ENCODE measurements around the gene CYLC1. TPM values are rescaled to one million over a fixed set of nuclear protein-coding genes. Genes with fewer than 3 reads are reported as not detected.

CYLC1 gene
- total RNA-seq, 1 donor from 2014 or later = not detected

DNA sequence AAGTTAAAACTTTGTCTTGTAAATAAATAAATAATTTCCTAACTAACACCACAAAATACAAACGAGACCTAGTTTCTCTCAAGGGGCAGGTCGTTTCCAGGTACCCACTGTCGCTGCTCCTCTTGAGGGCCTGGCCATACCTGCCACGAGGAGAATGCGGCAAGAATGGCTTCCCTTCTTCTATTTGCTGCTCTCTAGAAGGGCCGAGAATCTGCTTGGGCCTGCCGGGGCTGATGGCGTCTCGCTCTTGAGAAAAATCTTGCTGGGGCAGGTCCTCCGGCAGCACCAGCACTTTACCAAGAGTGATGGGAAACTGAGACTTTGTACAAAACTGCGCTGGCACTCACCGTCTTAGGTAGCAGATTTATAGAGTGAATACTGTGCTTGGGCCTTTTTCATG is 31.5 kb downstream of the CYLC1 start:
- Histone ChIP-seq H3K36me3 (no peaks in the 10 kb centered on the region), H4K20me1 (ENCODE audit: low read depth) (no peaks in the 10 kb centered on the region), H3K4me1 (peaks cover 5% of the 10 kb centered on the region), H3K9ac (no peak overlapping the region), H2AFZ (replicated peaks) (no peak overlapping the region), H3K79me2 (ENCODE audit: low read depth) (no peaks in the 10 kb centered on the region), H3K27me3 (no peaks in the 10 kb centered on the region), H3K9me3 (ENCODE audit: low read depth) (peaks cover 4% of the 10 kb centered on the region), H3F3A (ENCODE audit: low read depth) (no peaks in the 10 kb centered on the region), H3K27ac (no peak overlapping the region), H3K4me2 (no peak overlapping the region), H3K4me3 (no peak overlapping the region)
- no peaks in the 10 kb centered on the region for H3K36me3 Mint-ChIP-seq
- H3K4me3 Mint-ChIP-seq = no peak overlapping the region
- H3K9me3 Mint-ChIP-seq = no peaks in the 10 kb centered on the region
- no peaks in the 10 kb centered on the region for H3K4me1 Mint-ChIP-seq
- TF ChIP-seq EZH2phosphoT487 (IDR thresholded peaks at IDR 0.05) (no peak), EZH2 (IDR thresholded peaks at IDR 0.05) (no peak)
- TF ChIP-seq, protein P1, sequence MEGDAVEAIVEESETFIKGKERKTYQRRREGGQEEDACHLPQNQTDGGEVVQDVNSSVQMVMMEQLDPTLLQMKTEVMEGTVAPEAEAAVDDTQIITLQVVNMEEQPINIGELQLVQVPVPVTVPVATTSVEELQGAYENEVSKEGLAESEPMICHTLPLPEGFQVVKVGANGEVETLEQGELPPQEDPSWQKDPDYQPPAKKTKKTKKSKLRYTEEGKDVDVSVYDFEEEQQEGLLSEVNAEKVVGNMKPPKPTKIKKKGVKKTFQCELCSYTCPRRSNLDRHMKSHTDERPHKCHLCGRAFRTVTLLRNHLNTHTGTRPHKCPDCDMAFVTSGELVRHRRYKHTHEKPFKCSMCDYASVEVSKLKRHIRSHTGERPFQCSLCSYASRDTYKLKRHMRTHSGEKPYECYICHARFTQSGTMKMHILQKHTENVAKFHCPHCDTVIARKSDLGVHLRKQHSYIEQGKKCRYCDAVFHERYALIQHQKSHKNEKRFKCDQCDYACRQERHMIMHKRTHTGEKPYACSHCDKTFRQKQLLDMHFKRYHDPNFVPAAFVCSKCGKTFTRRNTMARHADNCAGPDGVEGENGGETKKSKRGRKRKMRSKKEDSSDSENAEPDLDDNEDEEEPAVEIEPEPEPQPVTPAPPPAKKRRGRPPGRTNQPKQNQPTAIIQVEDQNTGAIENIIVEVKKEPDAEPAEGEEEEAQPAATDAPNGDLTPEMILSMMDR (IDR thresholded peaks at IDR 0.05) = no peak
- no peak for DNase-seq (ENCODE audit: low spot score)
- no peak overlapping the region for H3K27ac Mint-ChIP-seq
- H3K27me3 Mint-ChIP-seq (ENCODE audit: insufficient read depth, low read depth) = no peaks in the 10 kb centered on the region

DNA sequence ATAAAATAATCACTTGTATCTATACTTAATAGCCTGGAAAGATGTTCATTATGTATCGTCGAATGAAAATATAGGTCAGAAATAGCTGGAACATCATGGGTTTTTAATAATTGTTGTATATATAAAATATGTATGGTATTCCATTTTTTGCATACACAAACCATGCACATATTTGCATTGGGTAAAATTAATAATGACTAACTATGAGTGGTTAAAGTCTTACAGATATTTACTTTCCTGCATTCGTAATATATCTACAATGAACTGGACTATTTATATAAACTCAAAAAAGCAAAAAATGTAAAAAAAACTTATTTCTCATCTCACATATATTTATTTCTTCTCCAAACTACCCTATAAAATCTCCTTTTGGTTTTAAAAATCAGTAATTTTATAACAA is 46.0 kb downstream of the CYLC1 start:
- no peak overlapping the region for H3K27ac Mint-ChIP-seq

DNA sequence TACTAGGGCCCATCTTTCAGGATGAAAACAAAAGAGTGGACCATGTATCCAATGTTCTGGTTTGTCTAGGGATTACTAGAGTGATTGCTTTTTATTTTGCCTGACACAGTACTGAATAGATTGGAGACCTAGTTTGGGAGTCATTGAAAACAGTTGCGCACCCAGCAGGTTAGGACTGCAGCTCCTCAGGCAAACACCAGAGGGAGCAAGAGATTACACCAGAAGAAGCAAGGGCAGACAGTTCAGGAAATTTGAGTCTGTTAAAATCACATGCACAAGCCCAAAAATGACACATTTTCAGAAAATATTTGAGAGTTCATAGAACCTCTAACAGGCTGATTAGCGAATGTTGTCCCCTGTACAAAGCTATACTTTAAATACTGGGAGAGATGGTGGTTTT is 55.6 kb downstream of the CYLC1 start:
- Histone ChIP-seq H3K27ac (no peak overlapping the region), H3K36me3 (no peaks in the 10 kb centered on the region)
- TF ChIP-seq EZH2 (IDR thresholded peaks at IDR 0.05) = no peak
- TF ChIP-seq, protein P1 (IDR thresholded peaks at IDR 0.05) = peak; percentile 65

More for the DNA sequence above, 46.0 kb downstream of the CYLC1 start:
- TF ChIP-seq EZH2phosphoT487 (IDR thresholded peaks at IDR 0.05) (no peak), EZH2 (IDR thresholded peaks at IDR 0.05) (no peak)
- TF ChIP-seq, protein P1 (IDR thresholded peaks at IDR 0.05) = no peak
- DNase-seq (ENCODE audit: low spot score) = no peak
- H3K9ac ChIP-seq = no peak overlapping the region
- no peak overlapping the region for H2AFZ ChIP-seq (replicated peaks)
- no peaks in the 10 kb centered on the region for H3K79me2 ChIP-seq (ENCODE audit: low read depth)
- H3K9me3 Mint-ChIP-seq = no peaks in the 10 kb centered on the region
- H3K4me1 ChIP-seq = no peaks in the 10 kb centered on the region
- no peak overlapping the region for H3K4me2 ChIP-seq
- no peak overlapping the region for H3K4me3 Mint-ChIP-seq
- no peaks in the 10 kb centered on the region for H3K4me1 Mint-ChIP-seq
- H3K9me3 ChIP-seq (ENCODE audit: low read depth) = no peaks in the 10 kb centered on the region
- no peak overlapping the region for H3K27ac ChIP-seq
- no peaks in the 10 kb centered on the region for H3F3A ChIP-seq (ENCODE audit: low read depth)
- no peaks in the 10 kb centered on the region for H3K36me3 Mint-ChIP-seq
- H3K27me3 Mint-ChIP-seq (ENCODE audit: insufficient read depth, low read depth) = no peaks in the 10 kb centered on the region
- H3K4me3 ChIP-seq = no peak overlapping the region
- H3K36me3 ChIP-seq = peaks cover 4% of the 10 kb centered on the region
- no peaks in the 10 kb centered on the region for H4K20me1 ChIP-seq (ENCODE audit: low read depth)
- no peaks in the 10 kb centered on the region for H3K27me3 ChIP-seq

More for the DNA sequence above, 55.6 kb downstream of the CYLC1 start:
- no peak overlapping the region for H3K27ac Mint-ChIP-seq
- H4K20me1 ChIP-seq (ENCODE audit: low read depth) = no peaks in the 10 kb centered on the region
- H3K9me3 Mint-ChIP-seq = peaks cover 4% of the 10 kb centered on the region
- H3K27me3 ChIP-seq = no peaks in the 10 kb centered on the region
- peak; percentile 46 for DNase-seq (ENCODE audit: low spot score)
- no peaks in the 10 kb centered on the region for H3K4me1 Mint-ChIP-seq
- no peaks in the 10 kb centered on the region for H3F3A ChIP-seq (ENCODE audit: low read depth)
- H3K79me2 ChIP-seq (ENCODE audit: low read depth) = no peaks in the 10 kb centered on the region
- no peaks in the 10 kb centered on the region for H3K27me3 Mint-ChIP-seq (ENCODE audit: insufficient read depth, low read depth)
- no peak overlapping the region for H2AFZ ChIP-seq (replicated peaks)
- no peaks in the 10 kb centered on the region for H3K36me3 Mint-ChIP-seq
- H3K4me1 ChIP-seq = no peaks in the 10 kb centered on the region
- H3K4me3 Mint-ChIP-seq = no peak overlapping the region
- no peak overlapping the region for H3K4me3 ChIP-seq
- H3K4me2 ChIP-seq = no peak overlapping the region
- H3K9me3 ChIP-seq (ENCODE audit: low read depth) = no peaks in the 10 kb centered on the region
- no peak overlapping the region for H3K9ac ChIP-seq

All from neural progenitor cell (in vitro differentiated cells).